SW 1271 (cell line): Measurements from ENCODE around the gene INPP5B.

Experiments
- DNase-seq, 2 experiments: peaks; one replicate each; lab custom pipeline; 2025; lab: John Stamatoyannopoulos, UW

Gene INPP5B

GRCh38 chr1:37868466-37868865 lies 78.4 kb downstream of the INPP5B start:
- no peak for DNase-seq

GRCh38 chr1:37867784-37868183 lies 79.1 kb downstream of the INPP5B start:
- no peak for DNase-seq

GRCh38 chr1:37866491-37866890 lies 80.4 kb downstream of the INPP5B start:
- no peak for DNase-seq

- DNase-seq: no peak
Observed at GRCh38 chr1:37865348-37866120, 81.3 kb downstream of the INPP5B start.

- no peak for DNase-seq
Observed at GRCh38 chr1:37862330-37862729, 84.5 kb downstream of the INPP5B start.

- DNase-seq: no peak
Observed at GRCh38 chr1:37861151-37861550, 85.7 kb downstream of the INPP5B start.

GRCh38 chr1:37860346-37860666 lies 86.5 kb downstream of the INPP5B start:
- DNase-seq: no peak

GRCh38 chr1:37859507-37860345 lies 87.1 kb downstream of the INPP5B start, which contains the start of gene MTF1:
TSS of gene MTF1 (minus strand) at chr1:37859592. CDS start at chr1:37857658, 1,934 bp downstream.
- peak; percentile 80 to 91 for DNase-seq

- DNase-seq: no peak
Observed at GRCh38 chr1:37858931-37859506, 87.8 kb downstream of the INPP5B start.

GRCh38 chr1:37854406-37854805 lies 92.4 kb downstream of the INPP5B start:
- no peak for DNase-seq

GRCh38 chr1:37853157-37853556 lies 93.7 kb downstream of the INPP5B start:
- no peak for DNase-seq

- DNase-seq: no peak
Observed at GRCh38 chr1:37851782-37852210, 95.1 kb downstream of the INPP5B start.

- no peak for DNase-seq
Observed at GRCh38 chr1:37851262-37851661, 95.6 kb downstream of the INPP5B start.

- no peak for DNase-seq
Observed at GRCh38 chr1:37850352-37850955, 96.4 kb downstream of the INPP5B start.

GRCh38 chr1:37849480-37849879 lies 97.4 kb downstream of the INPP5B start:
- DNase-seq: no peak

GRCh38 chr1:37846647-37847339 lies 100.1 kb downstream of the INPP5B start:
- no peak for DNase-seq

- no peak for DNase-seq
Observed at GRCh38 chr1:37845786-37846185, 101.1 kb downstream of the INPP5B start.

GRCh38 chr1:37845049-37845646 lies 101.7 kb downstream of the INPP5B start:
- no peak for DNase-seq

- DNase-seq: no peak
Observed at GRCh38 chr1:37844536-37844935, 102.3 kb downstream of the INPP5B start.

- no peak for DNase-seq
Observed at GRCh38 chr1:37841652-37842051, 105.2 kb downstream of the INPP5B start.

- DNase-seq: no peak
Observed at GRCh38 chr1:37840711-37841110, 106.1 kb downstream of the INPP5B start.
